ENCODE results near the gene CAPRIN1. TPM values are rescaled to one million over a fixed set of nuclear protein-coding genes. Genes with fewer than 3 reads are reported as not detected.

The CAPRIN1 gene
- polyA plus RNA-seq, 4 donors = 54.0 to 158 (median 84.5) TPM

- no peak for FAIRE-seq
- Histone ChIP-seq H3K4me3 (ENCODE audit: low read depth in 1 of 3, low read length in 3 of 3) (no peak overlapping the region), H3K9me3 (ENCODE audit: control insufficient read depth in 2 of 2, insufficient read depth in 1 of 2, low read depth in 1 of 2, low read length in 1 of 2) (peaks cover 0 to 10% of the 10 kb centered on the region in 2 donors), H3K36me3 (ENCODE audit: control insufficient read depth in 3 of 3, insufficient read depth in 2 of 3, low read depth in 1 of 3, low read length in 3 of 3) (no peaks in the 10 kb centered on the region), H3K27ac (ENCODE audit: low read depth in 1 of 3, low read length in 2 of 3) (no peak overlapping the region), H3K27me3 (ENCODE audit: control insufficient read depth in 3 of 3, insufficient read depth in 3 of 3, low read length in 3 of 3) (no peaks in the 10 kb centered on the region), H3K4me1 (ENCODE audit: control insufficient read depth in 3 of 3, insufficient read depth in 2 of 3, low read depth in 1 of 3, low read length in 2 of 3) (peaks cover 0 to under 1% (median 0%) of the 10 kb centered on the region in 3 donors)
- DNase-seq = no peak
- WGBS, 3 donors = 78 to 96% (median 79%) methylated on average over 3 of the region's 3 CpGs
These were observed 29.4 kb upstream of the CAPRIN1 start for GRCh38 chr11:34021977-34022735.

- DNase-seq (no peak), FAIRE-seq (no peak)
- Histone ChIP-seq H3K9me3 (ENCODE audit: control insufficient read depth in 2 of 2, insufficient read depth in 1 of 2, low read depth in 1 of 2, low read length in 1 of 2) (peaks cover 0 to 10% of the 10 kb centered on the region in 2 donors), H3K36me3 (ENCODE audit: control insufficient read depth in 3 of 3, insufficient read depth in 2 of 3, low read depth in 1 of 3, low read length in 3 of 3) (no peaks in the 10 kb centered on the region), H3K27ac (ENCODE audit: low read depth in 1 of 3, low read length in 2 of 3) (no peak overlapping the region), H3K4me1 (ENCODE audit: control insufficient read depth in 3 of 3, insufficient read depth in 2 of 3, low read depth in 1 of 3, low read length in 2 of 3) (peaks cover 0 to 14% (median 5%) of the 10 kb centered on the region in 3 donors), H3K4me3 (ENCODE audit: low read depth in 1 of 3, low read length in 3 of 3) (no peak overlapping the region), H3K27me3 (ENCODE audit: control insufficient read depth in 3 of 3, insufficient read depth in 3 of 3, low read length in 3 of 3) (no peaks in the 10 kb centered on the region)
- WGBS, 3 donors = 88 to 91% (median 89%) methylated on average over 14 of the region's 14 CpGs
These were observed 25.1 kb upstream of the CAPRIN1 start for GRCh38 chr11:34026432-34026831.

GRCh38 chr11:34027516-34028408 is 23.8 kb upstream of the CAPRIN1 start:
- 9 to 54% (median 23%) methylated on average over 10 of the region's 10 CpGs for WGBS, 3 donors
- H3K27me3 ChIP-seq (ENCODE audit: control insufficient read depth in 3 of 3, insufficient read depth in 3 of 3, low read length in 3 of 3) = no peaks in the 10 kb centered on the region
- peak overlapping the region; percentile 24 to 94 (median 79) for H3K27ac ChIP-seq (ENCODE audit: low read depth in 1 of 3, low read length in 2 of 3)
- no peak overlapping the region for H3K4me3 ChIP-seq (ENCODE audit: low read depth in 1 of 3, low read length in 3 of 3)
- DNase-seq (peak; percentile 92 to 94), FAIRE-seq (no peak)
- H3K9me3 ChIP-seq (ENCODE audit: control insufficient read depth in 2 of 2, insufficient read depth in 1 of 2, low read depth in 1 of 2, low read length in 1 of 2) = peaks cover 0 to 1% of the 10 kb centered on the region in 2 donors
- no peaks in the 10 kb centered on the region for H3K36me3 ChIP-seq (ENCODE audit: control insufficient read depth in 3 of 3, insufficient read depth in 2 of 3, low read depth in 1 of 3, low read length in 3 of 3)
- H3K4me1 ChIP-seq (ENCODE audit: control insufficient read depth in 3 of 3, insufficient read depth in 2 of 3, low read depth in 1 of 3, low read length in 2 of 3) = peaks cover 0 to 14% (median 5%) of the 10 kb centered on the region in 3 donors

- H3K27ac ChIP-seq (ENCODE audit: low read depth in 1 of 3, low read length in 2 of 3) = peak overlapping the region; percentile 69 to 94 (median 79)
- 4 to 43% (median 6%) methylated on average over 2 of the region's 2 CpGs for WGBS, 3 donors
- no peaks in the 10 kb centered on the region for H3K27me3 ChIP-seq (ENCODE audit: control insufficient read depth in 3 of 3, insufficient read depth in 3 of 3, low read length in 3 of 3)
- H3K4me1 ChIP-seq (ENCODE audit: control insufficient read depth in 3 of 3, insufficient read depth in 2 of 3, low read depth in 1 of 3, low read length in 2 of 3) = peaks cover 0 to 14% (median 5%) of the 10 kb centered on the region in 3 donors
- no peak for FAIRE-seq
- DNase-seq = no peak
- no peaks in the 10 kb centered on the region for H3K9me3 ChIP-seq (ENCODE audit: control insufficient read depth in 2 of 2, insufficient read depth in 1 of 2, low read depth in 1 of 2, low read length in 1 of 2)
- H3K36me3 ChIP-seq (ENCODE audit: control insufficient read depth in 3 of 3, insufficient read depth in 2 of 3, low read depth in 1 of 3, low read length in 3 of 3) = no peaks in the 10 kb centered on the region
- H3K4me3 ChIP-seq (ENCODE audit: low read depth in 1 of 3, low read length in 3 of 3) = no peak overlapping the region
These were observed 23.1 kb upstream of the CAPRIN1 start for GRCh38 chr11:34028425-34028824.

GRCh38 chr11:34029176-34029575 is 22.4 kb upstream of the CAPRIN1 start:
- H3K27ac ChIP-seq (ENCODE audit: low read depth in 1 of 3, low read length in 2 of 3) = no peak overlapping the region
- WGBS, 3 donors = 42 to 56% (median 46%) methylated on average over 4 of the region's 4 CpGs

GRCh38 chr11:34030382-34030781 is 21.1 kb upstream of the CAPRIN1 start:
- Histone ChIP-seq H3K4me3 (ENCODE audit: low read depth in 1 of 3, low read length in 3 of 3) (no peak overlapping the region), H3K36me3 (ENCODE audit: control insufficient read depth in 3 of 3, insufficient read depth in 2 of 3, low read depth in 1 of 3, low read length in 3 of 3) (no peaks in the 10 kb centered on the region), H3K27me3 (ENCODE audit: control insufficient read depth in 3 of 3, insufficient read depth in 3 of 3, low read length in 3 of 3) (no peaks in the 10 kb centered on the region), H3K4me1 (ENCODE audit: control insufficient read depth in 3 of 3, insufficient read depth in 2 of 3, low read depth in 1 of 3, low read length in 2 of 3) (peaks cover 0 to 14% (median 5%) of the 10 kb centered on the region in 3 donors), H3K27ac (ENCODE audit: low read depth in 1 of 3, low read length in 2 of 3) (no peak overlapping the region), H3K9me3 (ENCODE audit: control insufficient read depth in 2 of 2, insufficient read depth in 1 of 2, low read depth in 1 of 2, low read length in 1 of 2) (no peaks in the 10 kb centered on the region)
- DNase-seq (no peak), FAIRE-seq (no peak)
- WGBS, 3 donors = 26 to 61% (median 39%) methylated on average over 1 of the region's 1 CpG

More at GRCh38 chr11:34029176-34029575, 22.4 kb upstream of the CAPRIN1 start:
- FAIRE-seq (no peak), DNase-seq (peak in 1 of 2 donors; percentile 63)
- no peaks in the 10 kb centered on the region for H3K9me3 ChIP-seq (ENCODE audit: control insufficient read depth in 2 of 2, insufficient read depth in 1 of 2, low read depth in 1 of 2, low read length in 1 of 2)
- H3K4me3 ChIP-seq (ENCODE audit: low read depth in 1 of 3, low read length in 3 of 3) = no peak overlapping the region
- H3K36me3 ChIP-seq (ENCODE audit: control insufficient read depth in 3 of 3, insufficient read depth in 2 of 3, low read depth in 1 of 3, low read length in 3 of 3) = no peaks in the 10 kb centered on the region
- H3K27me3 ChIP-seq (ENCODE audit: control insufficient read depth in 3 of 3, insufficient read depth in 3 of 3, low read length in 3 of 3) = no peaks in the 10 kb centered on the region
- peaks cover 0 to 14% (median 5%) of the 10 kb centered on the region in 3 donors for H3K4me1 ChIP-seq (ENCODE audit: control insufficient read depth in 3 of 3, insufficient read depth in 2 of 3, low read depth in 1 of 3, low read length in 2 of 3)

GRCh38 chr11:34033399-34033798 is 18.1 kb upstream of the CAPRIN1 start:
- H3K4me3 ChIP-seq (ENCODE audit: low read depth in 1 of 3, low read length in 3 of 3) = no peak overlapping the region
- DNase-seq = no peak
- no peaks in the 10 kb centered on the region for H3K36me3 ChIP-seq (ENCODE audit: control insufficient read depth in 3 of 3, insufficient read depth in 2 of 3, low read depth in 1 of 3, low read length in 3 of 3)
- peaks cover 0 to 5% (median 3%) of the 10 kb centered on the region in 3 donors for H3K4me1 ChIP-seq (ENCODE audit: control insufficient read depth in 3 of 3, insufficient read depth in 2 of 3, low read depth in 1 of 3, low read length in 2 of 3)
- WGBS, 3 donors = 96 to 100% (median 100%) methylated on average over 2 of the region's 2 CpGs
- no peak overlapping the region for H3K27ac ChIP-seq (ENCODE audit: low read depth in 1 of 3, low read length in 2 of 3)
- H3K9me3 ChIP-seq (ENCODE audit: control insufficient read depth in 2 of 2, insufficient read depth in 1 of 2, low read depth in 1 of 2, low read length in 1 of 2) = no peaks in the 10 kb centered on the region
- H3K27me3 ChIP-seq (ENCODE audit: control insufficient read depth in 3 of 3, insufficient read depth in 3 of 3, low read length in 3 of 3) = no peaks in the 10 kb centered on the region
- FAIRE-seq = no peak

- H3K27ac ChIP-seq (ENCODE audit: low read depth in 1 of 3, low read length in 2 of 3) = no peak overlapping the region
- no peak overlapping the region for H3K4me3 ChIP-seq (ENCODE audit: low read depth in 1 of 3, low read length in 3 of 3)
- no peaks in the 10 kb centered on the region for H3K36me3 ChIP-seq (ENCODE audit: control insufficient read depth in 3 of 3, insufficient read depth in 2 of 3, low read depth in 1 of 3, low read length in 3 of 3)
- H3K4me1 ChIP-seq (ENCODE audit: control insufficient read depth in 3 of 3, insufficient read depth in 2 of 3, low read depth in 1 of 3, low read length in 2 of 3) = no peaks in the 10 kb centered on the region
- no peaks in the 10 kb centered on the region for H3K27me3 ChIP-seq (ENCODE audit: control insufficient read depth in 3 of 3, insufficient read depth in 3 of 3, low read length in 3 of 3)
- WGBS, 3 donors = 77 to 83% (median 78%) methylated on average over 6 of the region's 6 CpGs
- H3K9me3 ChIP-seq (ENCODE audit: control insufficient read depth in 2 of 2, insufficient read depth in 1 of 2, low read depth in 1 of 2, low read length in 1 of 2) = no peaks in the 10 kb centered on the region
- FAIRE-seq = no peak
- DNase-seq = no peak
These were observed 17.5 kb upstream of the CAPRIN1 start for GRCh38 chr11:34034053-34034452.
